Measurements from ENCODE around the gene EFNA4. TPM values are rescaled to one million over a fixed set of nuclear protein-coding genes. Genes with fewer than 3 reads are reported as not detected.
A peak's percentile ranks its signal among the peaks of the same experiment; 100 is the strongest.

Gene EFNA4
- total RNA-seq, 1 donor from 2014 or later, result 3.1 TPM

DNA sequence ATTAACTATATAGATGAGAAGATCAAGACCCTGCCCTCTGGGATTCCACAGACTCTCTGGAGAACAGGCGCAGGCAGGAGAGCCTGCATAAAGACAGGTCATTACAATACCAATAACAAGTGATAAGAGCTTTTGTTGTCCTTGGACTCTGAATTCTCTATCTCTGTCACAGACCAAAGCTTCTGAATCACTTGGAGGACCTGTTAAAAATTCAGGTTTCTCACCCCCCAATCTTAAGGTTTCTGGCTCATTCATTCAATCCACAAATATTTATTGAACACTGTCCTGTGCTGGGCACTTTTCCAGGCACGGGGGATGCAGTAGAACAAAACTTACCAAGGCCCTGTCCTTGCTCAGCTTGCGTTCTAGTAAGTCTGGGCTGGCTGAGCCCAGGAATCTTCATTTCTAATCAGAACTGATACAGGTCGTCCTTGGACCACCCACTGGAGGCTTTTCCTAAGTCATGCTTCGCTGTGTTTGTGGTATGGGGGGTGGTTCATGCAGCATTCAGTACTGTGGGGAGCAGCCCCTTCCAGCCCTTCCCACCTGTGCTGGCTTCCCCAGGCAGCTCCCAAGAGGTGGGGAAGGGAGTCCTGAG lies 1.4 kb downstream of the EFNA4 start:
- intact Hi-C loops (cut with DNase I), result no loop called here
- DNase-seq (ENCODE audit: low spot score) (no peak), ATAC-seq (no peak)

DNA sequence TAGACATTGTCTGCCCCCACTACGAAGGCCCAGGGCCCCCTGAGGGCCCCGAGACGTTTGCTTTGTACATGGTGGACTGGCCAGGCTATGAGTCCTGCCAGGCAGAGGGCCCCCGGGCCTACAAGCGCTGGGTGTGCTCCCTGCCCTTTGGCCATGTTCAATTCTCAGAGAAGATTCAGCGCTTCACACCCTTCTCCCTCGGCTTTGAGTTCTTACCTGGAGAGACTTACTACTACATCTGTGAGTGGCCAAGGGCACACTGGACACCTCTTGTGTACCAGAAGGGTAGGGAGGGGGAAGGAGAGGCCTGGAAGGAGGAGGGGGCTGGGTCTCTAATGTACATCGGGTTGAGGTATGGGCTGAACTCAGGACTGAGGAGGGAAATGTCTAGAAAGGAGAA lies 3.2 kb downstream of the EFNA4 start:
- intact Hi-C loops (cut with DNase I), result no loop called here
- DNase-seq (ENCODE audit: low spot score) (no peak), ATAC-seq (no peak)

DNA sequence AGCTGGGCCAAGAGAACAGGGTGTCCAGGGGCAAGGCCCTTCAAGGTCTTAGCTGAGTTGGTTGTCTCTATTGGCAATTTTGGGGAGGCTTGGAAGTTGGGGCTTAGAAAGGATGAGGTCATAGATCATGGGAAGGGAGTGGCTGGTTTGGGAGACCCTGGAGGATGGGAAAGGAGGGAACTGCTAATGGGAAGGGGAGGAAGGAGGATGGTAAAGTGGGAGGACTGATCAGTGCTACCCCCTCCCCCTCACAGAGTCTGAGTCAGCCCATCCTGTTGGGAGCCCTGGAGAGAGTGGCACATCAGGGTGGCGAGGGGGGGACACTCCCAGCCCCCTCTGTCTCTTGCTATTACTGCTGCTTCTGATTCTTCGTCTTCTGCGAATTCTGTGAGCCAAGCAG lies 5.1 kb downstream of the EFNA4 start:
- intact Hi-C loops (cut with DNase I), result no loop called here
- no peak for DNase-seq (ENCODE audit: low spot score)
- ATAC-seq, result no peak

DNA sequence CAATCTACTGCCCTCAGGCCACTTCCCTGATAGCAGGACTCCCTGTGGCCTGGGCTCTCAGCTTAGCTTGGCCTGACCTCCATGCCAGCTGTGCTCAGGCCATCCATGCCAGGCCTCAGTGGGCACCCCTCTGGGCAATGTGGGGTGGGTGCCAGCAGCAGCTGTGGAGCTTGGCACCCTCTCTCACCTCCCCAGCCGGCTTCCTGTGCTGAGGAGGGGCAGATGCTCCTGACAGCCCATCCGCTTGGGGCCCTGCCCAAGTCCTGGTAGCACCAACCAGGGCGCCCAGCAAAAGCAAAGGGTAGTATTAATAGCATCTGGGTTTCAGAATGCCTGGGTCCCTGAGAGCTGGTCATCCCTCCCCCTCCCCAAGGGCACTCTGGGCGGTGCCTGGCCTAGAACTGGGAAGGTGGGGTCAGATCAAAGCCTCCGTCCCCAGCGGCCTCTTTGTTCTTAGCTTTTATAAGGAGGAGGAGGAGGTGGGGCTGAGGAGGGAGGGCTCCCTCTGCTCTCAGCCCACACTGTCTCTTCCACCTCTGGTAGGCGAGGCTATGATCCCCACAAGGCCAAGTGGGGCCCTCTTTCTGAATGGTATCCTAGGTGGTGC lies 6.1 kb downstream of the EFNA4 start:
- peak; percentile 6 for ATAC-seq
- DNase-seq (ENCODE audit: low spot score), result no peak
- intact Hi-C loops (cut with DNase I), result no loop called here

DNA sequence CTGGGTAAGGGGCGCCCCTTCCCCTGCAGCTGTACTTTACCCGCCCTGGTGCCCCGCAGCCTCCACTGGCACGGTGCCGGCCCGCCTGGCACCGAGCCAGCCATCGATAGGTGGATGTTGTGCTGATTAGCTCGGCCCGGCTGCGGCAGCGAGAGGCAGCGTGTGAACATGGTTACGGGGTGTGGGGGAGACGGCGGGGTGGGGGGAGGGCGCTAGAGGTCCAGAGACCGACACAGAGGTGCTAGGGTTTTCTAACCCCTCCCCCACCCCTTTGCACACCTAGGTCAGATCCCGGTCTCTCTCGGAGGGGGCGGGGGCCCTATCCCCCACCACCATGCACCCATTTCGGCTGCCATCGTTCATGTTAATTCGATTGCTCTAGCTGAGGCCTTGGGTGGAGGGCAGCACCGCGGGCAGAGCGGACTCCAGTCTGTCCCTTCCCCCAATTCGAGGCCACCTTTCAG lies 6.7 kb downstream of the EFNA4 start:
- ATAC-seq, result peak; percentile 2
- DNase-seq (ENCODE audit: low spot score), result no peak
- intact Hi-C loops (cut with DNase I), result no loop called here

DNA sequence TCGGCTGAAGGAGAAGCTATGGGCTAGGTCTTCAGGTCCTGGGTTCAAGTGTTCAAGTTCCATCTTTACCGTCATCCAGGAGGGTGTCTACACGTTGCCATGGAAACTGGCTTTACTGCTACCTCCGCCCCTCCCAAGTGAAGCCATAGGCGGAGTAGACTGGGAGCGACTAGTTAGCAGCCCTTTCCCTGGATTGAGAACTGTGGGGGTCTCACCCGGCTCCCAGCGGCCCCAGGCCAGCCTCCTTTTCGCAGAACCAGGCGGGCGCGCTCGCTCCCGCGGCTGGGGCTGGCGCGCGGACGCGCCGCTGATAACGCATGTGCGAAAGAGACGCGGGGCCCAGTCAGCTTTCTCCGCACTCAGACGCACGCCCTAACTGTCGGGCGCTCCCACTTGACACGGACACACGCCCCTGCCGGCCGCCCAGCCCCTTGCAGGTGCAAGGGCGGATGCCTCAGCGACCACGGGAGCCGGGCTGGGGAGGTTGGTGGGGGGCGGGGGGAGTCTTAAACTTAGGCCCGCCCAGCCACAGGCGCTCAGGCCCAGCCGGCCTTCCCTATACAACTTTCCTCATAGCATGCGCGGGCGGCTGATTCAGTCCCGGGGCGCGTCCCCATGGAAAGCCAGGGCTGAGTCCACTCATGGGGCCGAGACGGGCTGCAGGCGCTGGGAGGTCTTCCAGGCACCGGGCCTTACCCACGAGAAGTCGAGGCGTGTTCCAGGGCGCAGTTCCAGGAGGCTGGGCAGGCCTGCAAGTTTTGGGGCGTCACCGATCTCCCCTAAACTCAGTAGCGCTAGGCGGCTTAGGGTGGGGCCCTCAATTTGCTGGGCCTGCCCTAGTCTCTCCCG lies 7.4 kb downstream of the EFNA4 start:
- ATAC-seq (peak; percentile 84), DNase-seq (ENCODE audit: low spot score) (peak; percentile 85)
- intact Hi-C loops (cut with DNase I), result no loop called here

DNA sequence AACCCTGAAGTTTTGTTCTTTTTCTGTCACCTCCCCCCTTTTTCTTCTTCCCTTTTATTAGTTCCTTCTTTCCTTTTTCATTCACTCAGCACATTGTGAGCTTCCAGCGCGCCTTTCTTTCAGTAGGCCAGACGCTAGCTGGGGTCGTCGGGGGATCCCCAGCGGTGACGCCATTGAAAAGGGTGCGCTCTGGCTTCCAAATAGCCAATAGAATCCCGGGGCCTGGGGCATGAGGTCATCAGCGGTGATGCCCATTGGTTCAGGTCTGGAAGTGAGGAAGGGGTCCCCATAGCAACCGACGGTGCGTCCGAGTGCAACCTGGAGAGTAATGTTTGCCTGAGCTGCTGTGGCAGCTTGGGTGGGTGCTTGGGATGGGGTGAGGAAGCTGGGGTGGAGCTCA lies 8.2 kb downstream of the EFNA4 start:
- no peak for DNase-seq (ENCODE audit: low spot score)
- intact Hi-C loops (cut with DNase I), result no loop called here
- ATAC-seq, result no peak

DNA sequence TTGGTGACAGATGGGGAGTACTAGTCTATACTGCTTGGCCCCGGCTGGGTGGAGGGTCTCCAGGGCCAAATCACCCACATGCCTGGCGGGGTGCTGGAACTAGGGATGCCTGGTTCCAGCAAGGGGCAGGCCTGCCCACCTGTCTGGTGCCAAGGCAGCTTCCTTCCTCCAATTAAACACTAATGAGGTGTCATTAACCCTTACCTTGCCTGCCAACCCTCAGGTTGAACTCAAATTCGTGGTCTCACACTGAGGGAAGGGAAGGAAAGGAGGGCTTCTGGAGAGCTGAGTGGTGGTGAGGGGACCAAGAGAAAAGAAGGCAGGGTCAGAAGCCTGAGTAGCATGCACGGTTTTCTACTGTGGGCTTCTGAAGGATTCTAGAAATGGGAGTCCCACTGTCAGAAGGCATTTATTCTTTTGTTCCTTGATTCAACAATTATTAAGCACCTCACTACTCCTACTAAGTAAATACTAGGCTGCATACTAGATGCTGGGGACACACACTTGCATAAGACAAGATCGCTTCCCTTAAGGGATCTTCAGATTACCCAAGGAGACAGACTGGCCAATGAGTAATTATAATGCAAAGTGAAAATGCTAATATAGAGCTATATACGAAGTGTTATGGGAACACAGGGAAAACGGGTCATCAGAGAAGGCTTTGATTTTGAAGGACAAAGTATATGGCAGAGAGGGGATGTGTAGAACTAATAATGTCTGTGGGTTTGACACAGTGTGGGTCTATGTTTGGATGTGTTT lies 9.2 kb downstream of the EFNA4 start:
- ATAC-seq, result no peak
- DNase-seq (ENCODE audit: low spot score), result no peak
- intact Hi-C loops (cut with DNase I), result no loop called here

DNA sequence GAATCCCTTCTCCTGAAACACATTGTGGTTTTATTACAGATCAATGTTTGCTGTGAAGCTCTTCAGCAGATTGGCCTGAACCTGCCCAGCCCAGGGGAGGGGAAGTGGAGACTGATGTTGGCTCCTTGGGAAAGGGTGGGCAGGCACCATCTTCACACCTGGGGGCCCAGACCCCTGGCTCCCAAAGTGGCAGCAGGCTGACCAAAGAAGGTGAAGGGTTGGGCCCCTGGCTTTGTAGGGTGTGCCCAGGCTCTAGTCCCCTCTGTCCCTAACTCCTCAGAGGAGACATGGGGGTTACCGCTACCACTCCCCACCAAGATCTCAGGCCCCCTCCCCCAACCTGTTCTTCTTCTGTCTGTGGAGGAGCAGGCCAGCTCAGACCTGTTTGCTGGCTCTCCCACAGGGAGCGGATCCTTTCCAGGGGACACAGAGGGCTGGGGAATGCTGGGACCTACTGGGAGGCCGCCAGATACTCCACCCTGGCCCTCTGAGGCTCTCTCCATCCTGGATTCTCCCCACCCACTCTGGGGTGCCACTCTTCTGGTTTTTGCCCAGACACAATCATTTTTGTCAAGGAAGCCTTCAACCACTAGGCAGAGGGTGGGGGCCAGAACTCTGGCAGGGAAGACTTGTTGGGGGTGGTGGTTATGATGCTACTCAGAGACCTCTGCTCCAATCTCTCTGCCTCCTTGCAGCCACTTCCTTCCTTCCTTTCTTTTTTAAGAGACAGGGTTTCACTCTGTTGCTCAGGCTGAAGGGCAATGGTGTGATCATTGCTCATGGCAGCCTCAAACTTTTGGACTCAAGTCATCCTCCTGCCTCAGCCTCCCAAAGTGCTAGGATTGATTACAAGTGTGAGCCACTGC lies 10.1 kb downstream of the EFNA4 start:
- DNase-seq (ENCODE audit: low spot score) (peak; percentile 46), ATAC-seq (no peak)
- intact Hi-C loops (cut with DNase I), result no loop called here

DNA sequence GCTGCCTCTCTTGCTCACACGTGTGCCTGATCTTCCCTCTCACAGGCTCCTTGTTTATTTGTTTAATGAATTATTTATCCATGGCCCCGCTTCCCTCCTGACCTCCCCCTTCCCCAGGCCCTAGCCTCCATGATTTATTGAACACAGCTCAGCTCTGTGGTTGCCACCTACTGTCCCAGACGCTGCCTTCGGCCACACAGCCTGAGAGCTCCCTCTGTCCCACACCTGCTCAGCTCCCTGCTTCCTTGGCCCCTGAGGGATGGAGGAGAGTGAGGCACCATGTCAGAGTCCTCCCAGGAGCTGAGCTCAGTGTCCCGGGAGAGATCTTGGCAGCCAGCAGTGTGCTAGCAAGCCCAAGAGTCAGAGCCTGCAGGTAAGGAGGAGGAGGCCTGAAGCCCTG lies 12.0 kb downstream of the EFNA4 start:
- intact Hi-C loops (cut with DNase I), result no loop called here
- no peak for DNase-seq (ENCODE audit: low spot score)

DNA sequence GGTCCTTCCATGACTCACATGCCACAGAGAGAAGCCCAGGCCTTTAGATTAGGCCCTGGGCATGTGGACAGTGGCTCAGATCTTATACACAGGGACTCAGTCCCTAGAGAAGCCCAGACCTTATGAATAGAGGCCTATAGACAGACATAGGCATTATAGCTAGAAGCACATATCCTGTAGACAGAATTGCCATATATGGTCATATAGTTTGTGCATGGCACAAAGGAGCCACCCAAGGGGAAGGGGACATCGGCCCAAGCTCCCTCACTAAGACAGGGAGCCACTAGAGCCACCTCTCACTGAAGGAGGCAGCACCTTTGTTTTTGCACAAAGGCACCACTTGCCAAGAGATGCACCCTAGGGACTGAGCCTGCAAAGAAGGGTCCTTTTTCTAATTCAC lies 12.8 kb downstream of the EFNA4 start:
- intact Hi-C loops (cut with DNase I), result no loop called here
- ATAC-seq, result no peak
- no peak for DNase-seq (ENCODE audit: low spot score)

More for the DNA sequence above, 12.0 kb downstream of the EFNA4 start:
- no peak for ATAC-seq

DNA sequence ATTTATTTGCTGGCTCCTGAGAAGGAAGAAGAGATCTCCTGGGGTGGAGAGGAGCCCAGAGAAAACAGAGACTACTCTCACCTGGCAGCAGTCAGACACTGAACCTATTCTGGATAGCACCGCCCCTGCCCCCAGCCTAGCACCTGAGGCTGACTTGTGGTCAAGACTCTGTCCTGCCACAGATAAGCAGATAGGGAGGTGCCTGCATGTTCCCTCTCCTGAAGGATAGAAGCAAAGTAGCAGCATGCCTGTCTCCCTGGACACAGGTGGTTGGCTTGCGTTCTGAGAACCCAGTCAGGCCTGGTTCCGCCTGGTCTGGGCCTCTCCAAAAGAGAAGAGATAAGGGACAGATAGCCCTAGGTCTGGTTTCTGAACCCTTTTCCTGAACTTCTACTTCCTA lies 13.8 kb downstream of the EFNA4 start:
- intact Hi-C loops (cut with DNase I), result no loop called here
- DNase-seq (ENCODE audit: low spot score), result no peak
- no peak for ATAC-seq

DNA sequence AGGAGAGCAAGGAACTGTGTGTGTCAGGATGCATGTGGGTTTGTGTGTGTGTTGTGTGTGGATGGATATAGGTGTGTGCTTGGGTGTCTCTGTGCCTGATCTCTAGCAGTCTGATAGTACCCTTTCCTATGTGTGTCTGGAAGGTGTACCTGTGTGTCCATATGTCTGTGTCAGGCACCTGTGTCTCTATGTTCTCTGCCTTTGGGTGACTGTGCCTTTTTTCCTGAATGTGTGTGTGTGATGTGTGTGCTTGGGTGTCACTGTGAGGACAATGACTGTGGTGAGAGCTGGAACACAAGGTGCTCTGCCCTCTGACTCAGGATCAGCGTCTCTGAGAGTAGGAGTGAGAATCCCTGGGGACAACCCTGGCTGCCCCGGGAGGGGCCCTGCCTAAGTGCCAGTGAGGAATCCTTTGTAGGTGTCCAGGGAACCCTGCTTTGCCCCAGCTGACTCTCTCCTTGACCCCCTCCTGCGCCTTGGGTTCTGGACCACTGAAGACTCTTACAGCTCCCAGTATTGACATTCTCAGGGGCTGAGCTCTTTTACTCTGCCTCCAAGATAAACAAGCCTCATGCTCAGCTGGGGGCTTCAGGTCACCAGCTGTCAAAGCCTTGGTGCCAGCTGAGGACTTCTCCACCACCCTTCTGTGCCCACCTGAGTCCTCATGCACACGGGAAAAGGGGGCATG lies 14.4 kb downstream of the EFNA4 start:
- DNase-seq (ENCODE audit: low spot score), result no peak
- intact Hi-C loops (cut with DNase I), result no loop called here
- no peak for ATAC-seq

DNA sequence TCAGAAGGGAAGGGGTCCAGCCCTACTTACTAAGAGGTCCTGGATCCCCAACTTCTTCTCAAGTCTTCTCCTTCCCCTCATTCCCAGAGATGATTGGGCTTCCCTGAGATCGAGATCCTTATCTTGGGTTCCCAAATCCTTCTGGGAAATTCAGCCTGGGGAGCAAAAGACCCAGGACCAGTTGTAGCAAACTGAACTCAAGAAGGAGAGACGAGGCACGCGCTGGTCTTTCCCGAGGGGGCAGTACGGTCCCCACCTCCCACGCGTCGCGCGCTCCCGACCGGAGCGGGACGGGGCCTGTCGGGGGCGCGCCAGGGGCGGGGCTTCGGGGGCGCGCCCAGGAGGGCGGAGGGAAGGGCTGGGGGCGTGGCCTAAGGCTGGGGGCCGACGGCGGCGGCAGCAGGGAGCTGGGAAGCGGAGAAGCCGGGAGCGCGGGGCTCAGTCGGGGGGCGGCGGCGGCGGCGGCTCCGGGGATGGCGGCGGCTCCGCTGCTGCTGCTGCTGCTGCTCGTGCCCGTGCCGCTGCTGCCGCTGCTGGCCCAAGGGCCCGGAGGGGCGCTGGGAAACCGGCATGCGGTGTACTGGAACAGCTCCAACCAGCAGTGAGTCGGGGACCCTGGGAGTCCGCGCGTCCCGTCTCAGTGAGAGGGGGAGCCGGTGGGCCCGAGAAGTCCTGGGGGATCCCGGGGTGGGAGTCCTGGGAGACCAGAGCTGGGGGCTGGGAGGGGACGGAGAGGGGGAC lies 15.1 kb downstream of the EFNA4 start, which contains the start of gene EFNA3:
Gene EFNA3 (plus strand): TSS at position 369 of the 741 bp plus-strand sequence. CDS start 105 bp downstream, at position 474.
- DNase-seq (ENCODE audit: low spot score), result peak; percentile 89
- ATAC-seq, result peak; percentile 84
- intact Hi-C loops (cut with DNase I), result no loop called here

DNA sequence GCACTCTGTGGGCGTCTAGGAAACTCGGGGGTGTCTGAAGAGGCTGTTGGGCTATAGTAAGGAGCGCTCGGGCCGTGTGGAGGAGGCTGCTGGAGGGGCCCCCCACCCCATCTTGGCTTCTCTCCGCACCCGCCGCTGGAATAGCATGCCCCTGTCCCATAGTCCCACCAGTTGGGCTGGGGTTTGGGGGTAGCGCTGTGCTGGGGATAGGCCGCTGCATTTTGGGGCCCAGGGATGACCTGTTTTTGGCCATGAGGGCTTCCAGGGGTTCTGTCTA lies 15.6 kb downstream of the EFNA4 start:
- no peak for ATAC-seq
- intact Hi-C loops (cut with DNase I), result no loop called here
- DNase-seq (ENCODE audit: low spot score), result no peak

DNA sequence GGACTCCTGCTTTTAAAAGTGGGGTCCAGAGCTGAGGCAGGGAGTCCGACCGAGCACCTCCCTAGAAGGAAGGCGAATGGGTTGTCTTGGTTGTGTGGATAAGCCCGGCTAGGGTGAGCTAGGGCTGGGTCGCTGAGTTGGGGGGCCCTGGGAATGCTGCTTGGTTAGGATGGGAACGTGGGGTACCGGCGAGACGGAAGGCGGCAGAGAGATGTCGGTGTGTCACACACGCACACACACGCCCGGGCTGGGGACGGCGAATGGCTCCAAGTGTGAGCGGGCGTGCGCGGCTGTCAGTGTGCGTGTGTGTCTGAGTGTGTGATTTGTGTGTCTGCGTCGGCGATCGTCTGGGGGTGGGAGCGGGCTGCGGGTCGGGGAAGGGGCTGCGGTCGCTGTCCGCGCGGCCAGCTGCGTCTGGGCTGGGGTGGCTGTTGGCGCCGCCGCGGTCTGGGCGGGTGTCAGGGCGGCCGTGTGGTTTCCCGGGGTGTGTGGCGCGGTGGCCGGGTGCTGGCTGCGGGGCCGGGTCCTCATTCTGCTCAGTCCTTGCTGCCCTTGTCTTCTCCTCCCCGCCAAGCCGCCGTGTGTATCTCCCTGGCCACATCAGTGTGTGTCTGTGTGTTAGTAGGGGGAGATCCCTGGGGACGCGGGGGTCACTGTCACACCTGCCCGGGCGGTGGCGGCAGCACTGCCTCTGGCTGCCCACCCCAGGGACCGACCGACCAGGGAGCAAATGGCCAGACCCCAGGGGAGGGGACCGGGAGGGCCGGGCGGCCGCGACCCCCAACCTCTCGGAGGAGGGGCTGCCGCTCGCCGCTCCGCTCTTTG lies 16.2 kb downstream of the EFNA4 start:
- ATAC-seq, result no peak
- intact Hi-C loops (cut with DNase I), result no loop called here
- no peak for DNase-seq (ENCODE audit: low spot score)

All from sciatic nerve (tissue), 2 donors.